PC-9 (cell line): ENCODE measurements around the gene HOMEZ. TPM values are rescaled to one million over a fixed set of nuclear protein-coding genes. Genes with fewer than 3 reads are reported as not detected.

ENCODE experiments used
- BruUV-seq: library from RNA; stranded (reverse); fragments of 400-500 nt; replicated peaks from 2 replicates; lab custom pipeline; 2021; lab: Mats Ljungman, UMichigan
- CTCF ChIA-PET: fragments of 300-600 bp; sonication (Branson Sonifier 250); formaldehyde crosslinking; loops from one replicate; lab custom pipeline; 2022; ENCODE audit warnings: antibody characterized with exemption; lab: Charles Lee
- POLR2A ChIA-PET: fragments of 300-600 bp; sonication (Branson Sonifier 250); formaldehyde crosslinking; loops from one replicate; lab custom pipeline; 2022; ENCODE audit warnings: antibody characterized with exemption; ENCODE audit not compliant: unreplicated experiment; lab: Charles Lee
- DNase-seq, 2 experiments: peaks; one replicate each; pipeline versions ENCODE4 v3.0.0 to v3.0.0-alpha.2; 2015 to 2022; ENCODE audit warnings: mixed read lengths in 1 of 2
- H2AFZ ChIP-seq: fragments of 200-600 bp; sonication (generic); 2 replicates; pipeline ENCODE4 v1.8.1; 2017; ENCODE audit warnings: antibody characterized with exemption
- H3F3A ChIP-seq: fragments of 200-600 bp; sonication (generic); 2 replicates; pipeline ENCODE4 v1.8.1; 2017; ENCODE audit warnings: antibody characterized with exemption, mild to moderate bottlenecking, low read depth; ENCODE audit not compliant: insufficient read depth
- H3K27ac ChIP-seq: fragments of 200-600 bp; sonication (generic); 2 replicates; pipeline ENCODE4 v1.6.1; 2016; ENCODE audit warnings: mixed run types
- H3K27me3 ChIP-seq: fragments of 200-600 bp; sonication (generic); 2 replicates; pipeline ENCODE4 v1.6.1; 2016; ENCODE audit warnings: low read depth, mixed run types; ENCODE audit not compliant: insufficient read depth
- H3K36me3 ChIP-seq: fragments of 200-600 bp; sonication (generic); 2 replicates; pipeline ENCODE4 v1.6.1; 2016; ENCODE audit warnings: low read depth, mixed run types
- H3K4me1 ChIP-seq: fragments of 200-600 bp; sonication (generic); replicated peaks from 2 replicates; pipeline ENCODE4 v1.6.1; 2016; ENCODE audit warnings: mixed run types; ENCODE audit not compliant: insufficient read depth
- H3K4me2 ChIP-seq: fragments of 200-600 bp; sonication (generic); 2 replicates; pipeline ENCODE4 v1.6.1; 2017; ENCODE audit warnings: mixed run types
- H3K4me3 ChIP-seq: fragments of 200-600 bp; sonication (generic); 2 replicates; pipeline ENCODE4 v1.6.1; 2016; ENCODE audit warnings: mixed run types
- H3K79me2 ChIP-seq: fragments of 200-600 bp; sonication (generic); 2 replicates; pipeline ENCODE4 v1.6.1; 2017; ENCODE audit warnings: low read depth, mixed run types
- H3K9me2 ChIP-seq: fragments of 200-600 bp; sonication (generic); 2 replicates; pipeline ENCODE4 v1.8.1; 2017; ENCODE audit warnings: mild to moderate bottlenecking; ENCODE audit not compliant: insufficient read depth
- H3K9me3 ChIP-seq: fragments of 200-600 bp; sonication (generic); 2 replicates; pipeline ENCODE4 v1.8.1; 2016; ENCODE audit warnings: low read depth; ENCODE audit not compliant: insufficient read depth
- H4K20me1 ChIP-seq: fragments of 200-600 bp; sonication (generic); 2 replicates; pipeline ENCODE4 v1.8.1; 2017; ENCODE audit not compliant: insufficient read depth
- CTCF ChIP-seq: fragments of 200-600 bp; sonication (generic); conservative IDR thresholded peaks from 2 replicates; pipeline ENCODE4 v1.6.1; 2017; ENCODE audit warnings: mixed run types, antibody characterized with exemption, mild to moderate bottlenecking, moderate library complexity
- EZH2 ChIP-seq: fragments of 200-600 bp; sonication (generic); IDR thresholded peaks from 2 replicates; pipeline ENCODE4 v1.8.0; 2017; ENCODE audit warnings: antibody characterized with exemption, low read depth
- intact Hi-C: fragments of 100-400 bp; cut with micrococcal nuclease; formaldehyde crosslinking; loops from one replicate; pipeline ENCODE4 v1.10.0; 2022; ENCODE audit not compliant: unreplicated experiment
- total RNA-seq: library from RNA; stranded (reverse); gene quantifications from 2 replicates; pipeline ENCODE4 v1.2.3, GENCODE V29; 2021

The HOMEZ gene
- total RNA-seq, 1 experiment from 2014 or later = 14.0 TPM

- ChIA-PET POLR2A (no interaction called here), CTCF (no interaction called here)
- peaks cover 15% of the 10 kb centered on the region for H3K4me1 ChIP-seq
- no peaks in the 10 kb centered on the region for H3K27me3 ChIP-seq
- no peak overlapping the region for H3K27ac ChIP-seq
- no peak overlapping the region for H2AFZ ChIP-seq
- TF ChIP-seq EZH2 = no peak
- no peaks in the 10 kb centered on the region for H4K20me1 ChIP-seq
- intact Hi-C loops = loop anchor here (5.0 kb wide), 2 partner anchors 142 to 232 kb away; partner anchors contain the start of genes NGDN and THTPA
- H3K4me3 ChIP-seq = no peak overlapping the region
- no peak for DNase-seq
- H3F3A ChIP-seq = peaks cover 27% of the 10 kb centered on the region; the same call in 1 of the 2 replicates
- BruUV-seq = no TSS peak
- H3K79me2 ChIP-seq = peaks cover 24% of the 10 kb centered on the region
- no peak overlapping the region for H3K4me2 ChIP-seq
- peaks cover 20% of the 10 kb centered on the region; the same call in 1 of the 2 replicates for H3K36me3 ChIP-seq
- no peaks in the 10 kb centered on the region for H3K9me2 ChIP-seq
- H3K9me3 ChIP-seq = no peaks in the 10 kb centered on the region
These were observed 39.1 kb upstream of the HOMEZ start for GRCh38 chr14:23324993-23325392.

GRCh38 chr14:23324455-23324846, 38.5 kb upstream of the HOMEZ start:
- peaks cover 24% of the 10 kb centered on the region for H3K79me2 ChIP-seq
- H4K20me1 ChIP-seq = no peaks in the 10 kb centered on the region
- H3K4me3 ChIP-seq = no peak overlapping the region
- BruUV-seq = no TSS peak
- peaks cover 27% of the 10 kb centered on the region; the same call in 1 of the 2 replicates for H3F3A ChIP-seq
- H3K9me3 ChIP-seq = no peaks in the 10 kb centered on the region
- intact Hi-C loops = loop anchor here (5.0 kb wide), 1 partner anchor 143 kb away; the partner anchor contains the start of gene NGDN
- no peak for DNase-seq
- TF ChIP-seq CTCF (no peak), EZH2 (no peak)
- POLR2A ChIA-PET = no interaction called here
- no peak overlapping the region for H3K4me2 ChIP-seq
- no peak overlapping the region for H2AFZ ChIP-seq
- no peaks in the 10 kb centered on the region for H3K9me2 ChIP-seq
- no peak overlapping the region for H3K27ac ChIP-seq
- CTCF ChIA-PET = no interaction called here
- H3K27me3 ChIP-seq = no peaks in the 10 kb centered on the region
- peaks cover 15% of the 10 kb centered on the region for H3K4me1 ChIP-seq
- H3K36me3 ChIP-seq = peaks cover 20% of the 10 kb centered on the region; the same call in 1 of the 2 replicates

- POLR2A ChIA-PET = interaction anchor here (0.6 kb wide), 1 partner anchor 17 kb away, joined by 7 read pairs; the partner anchor contains the start of gene BCL2L2
These were observed 38.0 kb upstream of the HOMEZ start for GRCh38 chr14:23323838-23324454.

More at GRCh38 chr14:23323838-23324454, 38.0 kb upstream of the HOMEZ start:
- H3K4me1 ChIP-seq = peaks cover 15% of the 10 kb centered on the region
- intact Hi-C loops = loop anchor here (5.0 kb wide), 1 partner anchor 143 kb away; the partner anchor contains the start of gene NGDN
- H2AFZ ChIP-seq = no peak overlapping the region
- CTCF ChIA-PET = interaction anchor here (1.2 kb wide), 1 partner anchor 203 kb away, joined by 3 read pairs; no protein-coding TSS in a partner anchor
- no peak overlapping the region for H3K4me3 ChIP-seq
- TF ChIP-seq EZH2 = no peak
- TF ChIP-seq CTCF = no peak
- H3K27ac ChIP-seq = no peak overlapping the region
- H3K27me3 ChIP-seq = no peaks in the 10 kb centered on the region
- H3K9me2 ChIP-seq = no peaks in the 10 kb centered on the region
- H3F3A ChIP-seq = peaks cover 27% of the 10 kb centered on the region; the same call in 1 of the 2 replicates
- H3K36me3 ChIP-seq = peaks cover 20% of the 10 kb centered on the region; the same call in 1 of the 2 replicates
- H4K20me1 ChIP-seq = no peaks in the 10 kb centered on the region
- TSS peak; percentile 15 for BruUV-seq
- no peak for DNase-seq
- no peaks in the 10 kb centered on the region for H3K9me3 ChIP-seq
- no peak overlapping the region for H3K4me2 ChIP-seq
- H3K79me2 ChIP-seq = peaks cover 24% of the 10 kb centered on the region
